Mesendoderm (in vitro differentiated cells): ENCODE results near the gene TP53.

ENCODE experiments used
- DNase-seq: peaks from one replicate; pipeline ENCODE4 v3.0.0; 2013
- H2AK5ac ChIP-seq: 2 replicates; pipeline ENCODE4 v1.6.1; 2013; ENCODE audit warnings: low read length, inconsistent platforms
- H2BK120ac ChIP-seq: 2 replicates; pipeline ENCODE4 v1.6.1; 2013; ENCODE audit warnings: low read depth, mild to moderate bottlenecking, low read length, moderate library complexity, mixed read lengths
- H2BK15ac ChIP-seq: replicated peaks from 2 replicates; pipeline ENCODE4 v1.6.1; 2013; ENCODE audit warnings: low read depth, mild to moderate bottlenecking, moderate library complexity
- H2BK5ac ChIP-seq: 2 replicates; pipeline ENCODE4 v1.6.1; 2013; ENCODE audit warnings: low read length, inconsistent platforms
- H3K18ac ChIP-seq: 2 replicates; pipeline ENCODE4 v1.6.1; 2013; ENCODE audit warnings: mild to moderate bottlenecking, low read length, mixed read lengths
- H3K23ac ChIP-seq: one replicate; pipeline ENCODE4 v1.6.1; 2013; ENCODE audit warnings: low read length
- H3K27ac ChIP-seq: 2 replicates; pipeline ENCODE4 v1.5.1; 2013; ENCODE audit warnings: low read depth, mild to moderate bottlenecking, inconsistent platforms, low read length, moderate library complexity
- H3K27me3 ChIP-seq: 2 replicates; pipeline ENCODE4 v1.6.1; 2013; ENCODE audit warnings: low read length, control low read depth, mild to moderate bottlenecking, inconsistent platforms; ENCODE audit not compliant: insufficient read depth, poor library complexity
- H3K36me3 ChIP-seq: 2 replicates; pipeline ENCODE4 v1.6.1; 2013; ENCODE audit warnings: low read length, inconsistent platforms; ENCODE audit not compliant: control insufficient read depth, insufficient read depth
- H3K4ac ChIP-seq: one replicate; pipeline ENCODE4 v1.6.1; 2013; ENCODE audit warnings: low read depth, mild to moderate bottlenecking, low read length, moderate library complexity
- H3K4me1 ChIP-seq: 2 replicates; pipeline ENCODE4 v1.6.1; 2013; ENCODE audit warnings: low read depth, low read length, inconsistent platforms; ENCODE audit not compliant: control insufficient read depth
- H3K4me2 ChIP-seq: 2 replicates; pipeline ENCODE4 v1.6.1; 2013; ENCODE audit warnings: low read length
- H3K4me3 ChIP-seq: 2 replicates; pipeline ENCODE4 v1.5.1; 2013; ENCODE audit warnings: mild to moderate bottlenecking, low read length
- H3K56ac ChIP-seq: one replicate; pipeline ENCODE4 v1.6.1; 2013; ENCODE audit warnings: low read length
- H3K79me1 ChIP-seq: 2 replicates; pipeline ENCODE4 v1.6.1; 2013; ENCODE audit warnings: low read length, inconsistent platforms
- H3K79me2 ChIP-seq: 2 replicates; pipeline ENCODE4 v1.6.1; 2013; ENCODE audit warnings: mild to moderate bottlenecking, low read length; ENCODE audit not compliant: control insufficient read depth, insufficient read depth
- H3K9ac ChIP-seq: 2 replicates; pipeline ENCODE4 v1.6.1; 2013; ENCODE audit warnings: low read length, inconsistent platforms
- H4K5ac ChIP-seq: one replicate; pipeline ENCODE4 v1.6.1; 2013; ENCODE audit warnings: low read length
- H4K8ac ChIP-seq: one replicate; pipeline ENCODE4 v1.6.1; 2013; ENCODE audit warnings: low read depth, mild to moderate bottlenecking, control low read depth, low read length, moderate library complexity
- WGBS: extraction: QIAGEN DNeasy Blood & Tissue Kit; methylation state at CpG from one replicate; pipeline ENCODE4 v1.1.7; 2013; ENCODE audit warnings: low lambda C conversion rate, missing lambda C conversion rate; ENCODE audit not compliant: insufficient coverage; ENCODE audit errors: extremely low coverage; 5-methylcytosine and 5-hydroxymethylcytosine counted together

The TP53 gene

GRCh38 chr17:7709031-7709430, 21.7 kb upstream of the TP53 start:
- H4K5ac ChIP-seq: no peak overlapping the region
- no peak overlapping the region for H2BK15ac ChIP-seq
- H3K27me3 ChIP-seq: peaks cover 3% of the 10 kb centered on the region
- no peak overlapping the region for H3K9ac ChIP-seq
- H2AK5ac ChIP-seq: no peak overlapping the region
- H2BK5ac ChIP-seq: no peak overlapping the region
- no peak overlapping the region for H3K18ac ChIP-seq
- no peak overlapping the region for H4K8ac ChIP-seq
- H3K56ac ChIP-seq: no peak overlapping the region
- H3K4me1 ChIP-seq: peaks cover 4% of the 10 kb centered on the region
- no peaks in the 10 kb centered on the region for H3K36me3 ChIP-seq
- no peak overlapping the region for H3K27ac ChIP-seq
- no CpG with 5 or more reads among the region's 11 CpGs for WGBS
- H3K23ac ChIP-seq: no peak overlapping the region
- H3K4me2 ChIP-seq: no peak overlapping the region
- H3K4ac ChIP-seq: no peak overlapping the region
- no peak overlapping the region for H3K4me3 ChIP-seq
- DNase-seq: no peak
- H3K79me2 ChIP-seq: no peaks in the 10 kb centered on the region
- no peaks in the 10 kb centered on the region for H3K79me1 ChIP-seq
- H2BK120ac ChIP-seq: no peak overlapping the region

- Histone ChIP-seq H4K8ac (no peak overlapping the region), H3K4ac (no peak overlapping the region), H3K56ac (no peak overlapping the region), H3K79me2 (no peaks in the 10 kb centered on the region), H3K79me1 (no peaks in the 10 kb centered on the region), H2AK5ac (no peak overlapping the region), H3K36me3 (no peaks in the 10 kb centered on the region), H2BK15ac (no peak overlapping the region), H3K9ac (no peak overlapping the region), H3K4me1 (peaks cover 6% of the 10 kb centered on the region), H3K4me3 (no peak overlapping the region), H2BK5ac (no peak overlapping the region), H3K27me3 (peaks cover 3% of the 10 kb centered on the region), H3K27ac (no peak overlapping the region), H3K23ac (no peak overlapping the region), H4K5ac (no peak overlapping the region), H2BK120ac (no peak overlapping the region), H3K18ac (no peak overlapping the region), H3K4me2 (no peak overlapping the region)
- DNase-seq: no peak
- WGBS: no CpG with 5 or more reads among the region's 22 CpGs
Measured at GRCh38 chr17:7707858-7708750, 20.8 kb upstream of the TP53 start.

GRCh38 chr17:7707446-7707845, 20.2 kb upstream of the TP53 start:
- no peaks in the 10 kb centered on the region for H3K79me2 ChIP-seq
- no peak overlapping the region for H3K4me2 ChIP-seq
- H3K23ac ChIP-seq: no peak overlapping the region
- WGBS: no CpG with 5 or more reads among the region's 9 CpGs
- H3K79me1 ChIP-seq: no peaks in the 10 kb centered on the region
- H4K5ac ChIP-seq: no peak overlapping the region
- H3K36me3 ChIP-seq: no peaks in the 10 kb centered on the region
- no peak overlapping the region for H3K4ac ChIP-seq
- H2BK5ac ChIP-seq: no peak overlapping the region
- no peak overlapping the region for H3K18ac ChIP-seq
- no peak overlapping the region for H2BK15ac ChIP-seq
- H3K56ac ChIP-seq: no peak overlapping the region
- H3K27me3 ChIP-seq: peaks cover 3% of the 10 kb centered on the region
- no peak overlapping the region for H3K4me3 ChIP-seq
- H4K8ac ChIP-seq: no peak overlapping the region
- no peak overlapping the region for H2AK5ac ChIP-seq
- peaks cover 6% of the 10 kb centered on the region for H3K4me1 ChIP-seq
- no peak for DNase-seq
- H3K9ac ChIP-seq: no peak overlapping the region
- no peak overlapping the region for H3K27ac ChIP-seq
- no peak overlapping the region for H2BK120ac ChIP-seq

- Histone ChIP-seq H3K79me1 (no peaks in the 10 kb centered on the region), H4K5ac (no peak overlapping the region), H3K4me1 (peaks cover 6% of the 10 kb centered on the region), H3K27me3 (peaks cover 3% of the 10 kb centered on the region), H3K4me3 (no peak overlapping the region), H3K18ac (no peak overlapping the region), H3K27ac (no peak overlapping the region), H3K9ac (no peak overlapping the region), H2BK5ac (no peak overlapping the region), H3K79me2 (no peaks in the 10 kb centered on the region), H2BK120ac (no peak overlapping the region), H3K4ac (no peak overlapping the region), H3K36me3 (no peaks in the 10 kb centered on the region), H4K8ac (no peak overlapping the region), H2AK5ac (no peak overlapping the region), H3K23ac (no peak overlapping the region), H3K56ac (no peak overlapping the region), H3K4me2 (no peak overlapping the region), H2BK15ac (no peak overlapping the region)
- no peak for DNase-seq
- WGBS: no CpG with 5 or more reads among the region's 3 CpGs
Measured at GRCh38 chr17:7706631-7707354, 19.5 kb upstream of the TP53 start.

- no peak overlapping the region for H2AK5ac ChIP-seq
- no peak overlapping the region for H2BK15ac ChIP-seq
- H3K79me1 ChIP-seq: no peaks in the 10 kb centered on the region
- no peaks in the 10 kb centered on the region for H3K79me2 ChIP-seq
- peak overlapping the region; percentile 82 for H3K56ac ChIP-seq
- peak overlapping the region; percentile 54 for H3K18ac ChIP-seq
- H3K4me2 ChIP-seq: peak overlapping the region; percentile 67
- H3K27ac ChIP-seq: no peak overlapping the region
- no peak overlapping the region for H3K23ac ChIP-seq
- H3K9ac ChIP-seq: peak overlapping the region; percentile 72
- WGBS: no CpG with 5 or more reads among the region's 50 CpGs
- no peak overlapping the region for H4K8ac ChIP-seq
- no peak overlapping the region for H3K4ac ChIP-seq
- peaks cover 6% of the 10 kb centered on the region for H3K4me1 ChIP-seq
- no peak overlapping the region for H4K5ac ChIP-seq
- no peak for DNase-seq
- no peaks in the 10 kb centered on the region for H3K36me3 ChIP-seq
- no peak overlapping the region for H2BK5ac ChIP-seq
- H3K4me3 ChIP-seq: peak overlapping the region; percentile 45
- peaks cover 3% of the 10 kb centered on the region for H3K27me3 ChIP-seq
- H2BK120ac ChIP-seq: no peak overlapping the region
Measured at GRCh38 chr17:7705269-7706255, 18.3 kb upstream of the TP53 start.
